Left ventricle myocardium inferior (tissue), 1 donor: ENCODE results near the gene NKTR. TPM values are rescaled to one million over a fixed set of nuclear protein-coding genes. Genes with fewer than 3 reads are reported as not detected.

Experiments used
- DNase-seq: peaks from one replicate; pipeline ENCODE4 v3.0.0-alpha.2; 2020
- H3K27ac ChIP-seq: fragments of 200-600 bp; replicated peaks from 2 replicates; pipeline ENCODE4 v1.8.0; 2021
- H3K27me3 ChIP-seq: fragments of 200-600 bp; 2 replicates; pipeline ENCODE4 v1.8.0; 2021; ENCODE audit warnings: low read depth
- H3K36me3 ChIP-seq: fragments of 200-600 bp; 2 replicates; pipeline ENCODE4 v1.8.0; 2021
- H3K4me1 ChIP-seq: fragments of 200-600 bp; 2 replicates; pipeline ENCODE4 v1.8.0; 2021
- H3K4me3 ChIP-seq: fragments of 200-600 bp; 2 replicates; pipeline ENCODE4 v1.8.0; 2021; ENCODE audit warnings: mild to moderate bottlenecking, moderate library complexity
- H3K9me3 ChIP-seq: fragments of 200-600 bp; replicated peaks from 2 replicates; pipeline ENCODE4 v1.8.0; 2021
- CTCF ChIP-seq: fragments of 200-600 bp; IDR thresholded peaks from 2 replicates; pipeline ENCODE4 v1.8.0; 2021; ENCODE audit warnings: antibody characterized with exemption, mild to moderate bottlenecking, borderline replicate concordance
- intact Hi-C: fragments of 100-400 bp; cut with micrococcal nuclease; formaldehyde crosslinking; loops from one replicate; pipeline ENCODE4 v1.11.0; 2022
- total RNA-seq: library from RNA; stranded (reverse); fragmentation: NEBNext Ultra II Directional; extraction: Animal tissue kit (Norgen Biotek cat#: 25700); gene quantifications from one replicate; pipeline ENCODE4 v1.2.1, GENCODE V29; 2021
- donor health status: DM: no; HTN: yes; CAD: no; lungs with severe emphysema.

NKTR gene
- total RNA-seq, 1 donor from 2014 or later = 20.0 TPM

- H3K36me3 ChIP-seq = no peaks in the 10 kb centered on the region
Measured at GRCh38 chr3:42689421-42690014, 89.0 kb downstream of the NKTR start.

GRCh38 chr3:42690191-42690590 lies 89.7 kb downstream of the NKTR start:
- peaks cover 14% of the 10 kb centered on the region for H3K4me1 ChIP-seq
- no peak overlapping the region for H3K27ac ChIP-seq
- peak; percentile 2 for DNase-seq
- no peak overlapping the region for H3K4me3 ChIP-seq
- peaks cover 18% of the 10 kb centered on the region for H3K27me3 ChIP-seq
- intact Hi-C loops = no loop called here
- H3K9me3 ChIP-seq = no peaks in the 10 kb centered on the region
- TF ChIP-seq CTCF = no peak
- H3K36me3 ChIP-seq = no peaks in the 10 kb centered on the region

More at GRCh38 chr3:42689421-42690014, 89.0 kb downstream of the NKTR start:
- H3K27ac ChIP-seq = no peak overlapping the region
- H3K9me3 ChIP-seq = no peaks in the 10 kb centered on the region
- peaks cover 23% of the 10 kb centered on the region for H3K27me3 ChIP-seq
- intact Hi-C loops = no loop called here
- no peak for TF ChIP-seq CTCF
- peak; percentile 3 for DNase-seq
- H3K4me1 ChIP-seq = peaks cover 20% of the 10 kb centered on the region
- H3K4me3 ChIP-seq = no peak overlapping the region

- Histone ChIP-seq H3K4me1 (peaks cover 5% of the 10 kb centered on the region), H3K36me3 (no peaks in the 10 kb centered on the region), H3K9me3 (no peaks in the 10 kb centered on the region), H3K4me3 (no peak overlapping the region), H3K27ac (peak overlapping the region; percentile 16), H3K27me3 (peaks cover 9% of the 10 kb centered on the region)
- intact Hi-C loops = no loop called here
- no peak for TF ChIP-seq CTCF
- DNase-seq = peak; percentile 6
Measured at GRCh38 chr3:42690766-42691680, 90.5 kb downstream of the NKTR start.

GRCh38 chr3:42691816-42692666 lies 91.6 kb downstream of the NKTR start:
- no peak for TF ChIP-seq CTCF
- peak; percentile 9 for DNase-seq
- no peaks in the 10 kb centered on the region for H3K27me3 ChIP-seq

More at GRCh38 chr3:42691816-42692666, 91.6 kb downstream of the NKTR start:
- intact Hi-C loops = no loop called here
- H3K27ac ChIP-seq = peak overlapping the region; percentile 23
- H3K4me1 ChIP-seq = peaks cover 12% of the 10 kb centered on the region
- no peaks in the 10 kb centered on the region for H3K36me3 ChIP-seq
- no peaks in the 10 kb centered on the region for H3K9me3 ChIP-seq
- H3K4me3 ChIP-seq = no peak overlapping the region
